NOMO-1 (cell line): ENCODE results near the gene ARF1.
A peak's percentile ranks its signal among the peaks of the same experiment; 100 is the strongest.

ENCODE experiments used
- DNase-seq, 2 experiments: peaks; one replicate each; lab custom pipeline; 2025; ENCODE audit not compliant: unreplicated experiment in 2 of 2; lab: John Stamatoyannopoulos, UW

Gene ARF1

DNA sequence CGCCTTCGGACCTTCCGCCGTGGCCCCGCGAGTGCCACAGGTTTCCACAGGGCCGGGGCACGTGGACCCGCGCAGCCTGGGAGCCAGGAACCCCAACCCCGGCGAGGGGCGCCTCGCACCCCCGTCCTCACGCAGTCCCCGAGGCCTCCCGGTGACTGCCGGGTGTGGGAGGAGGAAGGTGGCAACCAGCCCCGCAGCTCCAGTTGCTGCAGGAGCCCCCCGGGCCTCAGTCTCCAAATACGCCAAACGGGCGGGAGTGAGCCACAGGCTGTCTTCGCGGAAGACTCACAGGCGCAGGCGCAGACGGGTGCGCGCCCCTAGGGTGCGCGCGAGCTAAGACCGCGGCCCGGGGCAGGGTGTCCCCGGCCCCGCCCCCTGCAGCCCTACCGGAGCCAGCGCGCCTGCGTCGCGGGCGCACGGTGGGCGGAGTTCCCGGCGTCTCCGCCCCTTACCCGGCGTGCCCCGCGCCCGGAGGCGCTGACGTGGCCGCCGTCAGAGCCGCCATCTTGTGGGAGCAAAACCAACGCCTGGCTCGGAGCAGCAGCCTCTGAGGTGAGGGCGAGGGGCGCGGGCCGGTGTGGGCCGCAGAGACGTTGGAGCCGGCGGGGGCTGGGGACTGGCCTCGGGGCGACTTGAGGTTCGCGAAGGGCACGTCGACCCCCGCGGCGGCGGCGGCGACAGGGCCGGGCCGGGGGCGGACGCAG lies at the start of gene ARF1:
Gene ARF1 (plus strand): TSS at position 495 of the 704 bp plus-strand sequence. CDS start 14,407 bp downstream, outside the sequence.
- peak; percentile 89 to 91 for DNase-seq

DNA sequence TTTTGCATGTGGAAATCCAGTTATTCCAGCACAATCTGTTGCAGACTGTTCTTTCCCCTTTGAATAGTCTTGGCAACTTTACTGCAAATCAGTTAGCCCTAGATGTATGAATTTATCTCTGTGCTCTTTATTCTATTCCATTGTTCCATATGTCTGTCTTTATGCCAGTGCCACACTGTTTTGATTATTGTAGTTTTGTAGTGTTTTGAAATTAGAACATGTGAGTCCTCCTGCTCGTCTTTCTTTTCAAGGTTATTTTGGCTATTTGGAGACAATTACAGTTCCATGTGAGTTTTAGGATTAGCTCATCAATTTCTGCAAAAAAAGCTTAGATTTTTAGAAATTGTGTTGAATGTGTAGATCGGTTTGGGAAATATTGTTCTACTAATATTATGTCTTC lies 49.1 kb upstream of the ARF1 start:
- DNase-seq, result no peak

GRCh38 chr1:228034954-228035837 lies 47.3 kb upstream of the ARF1 start:
- DNase-seq, result no peak

DNA sequence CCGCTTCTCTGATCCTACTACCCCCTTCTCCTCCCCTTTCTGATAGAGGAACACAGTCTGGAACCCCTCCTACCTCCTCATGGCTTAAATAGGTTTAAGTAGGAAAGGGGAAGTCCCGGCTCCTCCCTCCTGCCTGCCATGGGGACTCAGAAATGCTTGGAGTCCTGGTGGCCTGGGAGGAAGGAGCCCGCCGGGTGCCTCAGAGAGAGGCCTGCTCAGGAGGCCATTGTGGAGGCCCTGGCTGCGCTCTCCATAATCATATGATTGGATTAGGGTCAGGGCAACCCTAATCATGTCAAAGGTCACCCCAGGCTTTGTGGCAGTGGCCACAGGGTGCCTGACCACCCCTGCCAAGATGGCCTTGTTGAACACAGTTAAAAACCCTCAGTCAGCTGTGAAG lies 46.7 kb upstream of the ARF1 start:
- no peak for DNase-seq

DNA sequence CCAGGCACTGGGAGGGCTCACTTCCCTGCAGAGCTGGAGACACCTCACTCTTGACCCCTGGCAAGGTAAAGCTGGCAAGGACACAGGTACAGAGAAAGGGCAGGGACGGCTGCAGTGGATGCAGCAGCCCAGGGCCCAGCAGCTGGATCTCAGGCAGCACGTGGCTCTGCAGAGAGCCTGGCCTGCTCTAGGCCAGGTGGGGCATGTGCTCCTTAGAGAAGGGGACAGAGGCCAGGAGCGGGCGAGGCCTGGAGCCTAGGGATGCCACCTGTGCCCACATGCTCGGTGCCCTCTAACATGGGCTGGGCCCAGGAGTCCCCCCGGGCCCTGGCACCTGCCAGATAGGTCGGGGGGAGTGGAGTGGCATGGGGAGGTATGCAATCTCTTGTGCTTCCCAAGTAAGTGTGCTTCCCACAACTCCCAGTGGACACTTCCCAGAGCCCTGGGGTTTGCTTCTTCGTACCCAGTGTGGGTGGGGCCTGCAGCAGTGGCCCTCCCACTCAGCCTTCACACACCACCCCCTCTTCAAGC lies 45.7 kb upstream of the ARF1 start:
- no peak for DNase-seq

DNA sequence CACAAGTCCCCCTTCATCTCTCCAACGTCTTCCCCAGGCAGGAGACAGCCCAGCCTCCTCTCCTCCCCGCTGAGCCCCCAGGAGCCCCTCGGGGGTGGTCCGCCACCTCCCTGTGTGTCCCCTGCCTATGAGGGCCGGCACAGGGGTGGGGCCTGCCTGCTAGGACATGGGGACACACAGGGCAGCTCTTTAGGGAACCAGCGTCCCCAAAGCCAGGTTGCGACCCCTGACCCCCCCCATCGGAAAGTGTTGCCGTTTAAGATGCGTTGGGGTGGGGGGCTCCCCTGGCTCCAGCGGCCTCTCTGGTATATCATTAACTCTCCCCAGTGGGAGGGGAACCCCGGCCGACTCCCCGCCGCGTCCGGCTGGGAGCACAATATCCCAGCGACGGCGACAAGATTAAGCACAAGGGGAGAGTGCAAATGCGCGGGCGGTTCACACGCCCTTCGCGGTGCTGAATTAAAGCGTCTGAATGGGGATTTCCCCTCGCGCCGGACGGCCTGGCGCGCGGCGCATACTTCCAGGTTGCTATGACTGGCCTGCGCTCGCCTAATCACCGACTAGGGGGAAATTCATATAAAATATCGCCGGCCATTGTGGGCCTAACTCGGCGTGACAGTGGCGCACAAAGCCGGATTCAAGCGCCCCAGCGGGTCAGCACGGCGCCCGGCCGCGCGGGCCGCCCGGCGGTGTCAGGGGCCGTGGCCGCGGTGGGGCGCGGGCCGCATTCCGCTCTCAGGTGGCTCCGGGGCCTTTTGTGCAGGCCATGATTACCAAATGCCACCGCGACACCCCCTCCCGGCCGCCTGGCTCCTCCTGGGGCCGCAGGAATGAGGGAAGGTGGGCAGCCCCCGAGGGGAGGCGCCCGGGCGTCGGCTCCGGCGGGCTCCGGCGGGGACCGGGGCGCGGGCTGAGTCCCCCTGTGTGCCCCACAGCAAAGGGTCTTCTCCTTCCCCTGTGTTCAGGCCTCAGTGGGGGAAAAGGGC lies 44.8 kb upstream of the ARF1 start:
- DNase-seq, result no peak

GRCh38 chr1:228038387-228039005 lies 44.0 kb upstream of the ARF1 start:
- DNase-seq, result no peak

- no peak for DNase-seq
Observed at GRCh38 chr1:228039006-228039903, 43.3 kb upstream of the ARF1 start.

- DNase-seq, result no peak
Observed at GRCh38 chr1:228039986-228040385, 42.5 kb upstream of the ARF1 start.

DNA sequence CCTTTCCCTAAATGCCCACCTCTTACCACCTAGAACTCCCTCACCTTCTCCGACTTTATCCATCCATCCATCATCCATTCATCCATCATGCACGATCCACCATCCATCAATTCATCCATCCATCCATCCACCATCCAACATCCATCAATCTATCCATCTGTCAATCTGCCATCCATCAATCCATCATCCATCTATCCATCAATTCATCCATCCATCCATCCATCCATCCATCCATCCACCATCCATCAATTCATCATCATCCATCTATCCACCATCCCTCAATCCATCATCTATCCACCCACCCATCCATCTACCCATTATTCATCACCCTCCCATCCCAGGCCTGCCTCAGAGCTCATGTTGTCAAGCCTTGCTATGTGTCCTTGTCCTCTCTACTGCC lies 41.2 kb upstream of the ARF1 start:
- no peak for DNase-seq

GRCh38 chr1:228042508-228042907 lies 40.0 kb upstream of the ARF1 start:
- DNase-seq, result no peak

- DNase-seq, result no peak
Observed at GRCh38 chr1:228043281-228043848, 39.1 kb upstream of the ARF1 start.

GRCh38 chr1:228044961-228045360 lies 37.5 kb upstream of the ARF1 start:
- DNase-seq, result no peak

GRCh38 chr1:228045405-228045804 lies 37.1 kb upstream of the ARF1 start:
- no peak for DNase-seq

- DNase-seq, result no peak
Observed at GRCh38 chr1:228045871-228046270, 36.6 kb upstream of the ARF1 start.

- DNase-seq, result no peak
Observed at GRCh38 chr1:228046421-228047182, 35.9 kb upstream of the ARF1 start.

- DNase-seq, result no peak
Observed at GRCh38 chr1:228047183-228047466, 35.4 kb upstream of the ARF1 start.

DNA sequence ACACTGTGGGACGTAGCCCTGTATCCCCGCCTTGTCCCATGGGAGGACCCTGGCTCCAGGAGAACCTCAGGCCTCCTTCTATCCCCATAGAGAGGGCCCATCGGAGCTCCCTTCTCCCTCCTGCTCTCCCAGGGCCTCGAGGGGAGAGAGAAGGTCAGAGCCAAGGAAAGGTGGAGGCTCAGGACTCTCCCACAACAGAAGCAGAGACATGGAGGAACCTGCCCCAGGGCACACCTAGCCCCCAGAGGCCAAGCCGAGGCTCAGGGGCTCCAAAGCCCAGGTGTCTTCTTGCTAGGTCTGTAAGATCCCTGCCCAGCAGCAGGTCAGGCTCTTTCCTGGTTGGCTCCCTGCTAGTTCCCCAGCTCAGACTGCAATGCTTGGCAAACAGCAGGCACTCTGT lies 34.4 kb upstream of the ARF1 start:
- no peak for DNase-seq
